Measurements from ENCODE around the gene PDE6G.

Gene PDE6G

GRCh38 chr17:81656118-81656743, at the start of gene PDE6G:
Gene PDE6G, minus strand, starts transcription at chr17:81656542. Its CDS starts 3,237 bp downstream, at chr17:81653305.
- no peak for DNase-seq

- no peak for DNase-seq
These were observed 49.3 kb upstream of the PDE6G start for GRCh38 chr17:81705518-81706231.

- DNase-seq: no peak
These were observed 47.7 kb upstream of the PDE6G start for GRCh38 chr17:81703747-81704654.

GRCh38 chr17:81702934-81703746, 46.8 kb upstream of the PDE6G start, which contains the start of gene MRPL12:
Gene MRPL12, plus strand, starts transcription at chr17:81703367. Its CDS starts 135 bp downstream, at chr17:81703502.
- DNase-seq: peak; percentile 61 to 97 (median 90)

- no peak for DNase-seq
These were observed 45.1 kb upstream of the PDE6G start for GRCh38 chr17:81701288-81702071.

GRCh38 chr17:81700353-81701287, 44.3 kb upstream of the PDE6G start:
- no peak for DNase-seq

- DNase-seq: no peak
These were observed 41.1 kb upstream of the PDE6G start for GRCh38 chr17:81697261-81698044.

GRCh38 chr17:81696218-81696941, 40.0 kb upstream of the PDE6G start:
- no peak for DNase-seq

GRCh38 chr17:81695801-81696200, 39.5 kb upstream of the PDE6G start:
- no peak for DNase-seq

GRCh38 chr17:81695211-81695610, 38.9 kb upstream of the PDE6G start:
- no peak for DNase-seq

GRCh38 chr17:81694810-81695209, 38.5 kb upstream of the PDE6G start:
- DNase-seq: no peak

- no peak for DNase-seq
These were observed 37.3 kb upstream of the PDE6G start for GRCh38 chr17:81693509-81694210.

- DNase-seq: no peak
These were observed 35.3 kb upstream of the PDE6G start for GRCh38 chr17:81691608-81692007.

GRCh38 chr17:81691196-81691595, 34.9 kb upstream of the PDE6G start:
- no peak for DNase-seq

GRCh38 chr17:81690549-81690948, 34.2 kb upstream of the PDE6G start:
- DNase-seq: no peak

- DNase-seq: no peak
These were observed 33.7 kb upstream of the PDE6G start for GRCh38 chr17:81690066-81690465.

GRCh38 chr17:81688616-81689015, 32.3 kb upstream of the PDE6G start:
- DNase-seq: no peak
